Caco-2 (cell line): Measurements from ENCODE around the gene RFPL3. TPM values are rescaled to one million over a fixed set of nuclear protein-coding genes. Genes with fewer than 3 reads are reported as not detected.
"Not testable (repeated sequence)": the region's sequence is repeated elsewhere in the genome, so short reads cannot be mapped to it uniquely, and the experiment has no call there.

ENCODE experiments used
- BruUV-seq: library from RNA; stranded (reverse); fragments of 400-500 nt; replicated peaks from 2 replicates; lab custom pipeline; 2021; lab: Mats Ljungman, UMichigan
- CTCF ChIA-PET: fragments of 300-600 bp; sonication (Branson Sonifier 250); formaldehyde crosslinking; loops from one replicate; lab custom pipeline; 2022; ENCODE audit warnings: antibody characterized with exemption; lab: Charles Lee
- POLR2A ChIA-PET: fragments of 300-600 bp; sonication (Branson Sonifier 250); formaldehyde crosslinking; loops from one replicate; lab custom pipeline; 2022; ENCODE audit warnings: antibody characterized with exemption; lab: Charles Lee
- DNase-seq, 2 experiments: peaks; one replicate each; pipeline versions ENCODE4 v3.0.0 to v3.0.0-alpha.2; 2020 to 2022
- H3K27me3 ChIP-seq: replicated peaks from 2 replicates; pipeline ENCODE4 v1.6.0; 2011; ENCODE audit warnings: low read length; ENCODE audit not compliant: control insufficient read depth, insufficient read depth
- H3K36me3 ChIP-seq: 2 replicates; pipeline ENCODE4 v1.5.1; 2011; ENCODE audit warnings: low read length; ENCODE audit not compliant: control insufficient read depth, insufficient read depth
- H3K4me1 ChIP-seq: fragments of 250-450 bp; sonication (Bioruptor Pico); 2 replicates; pipeline ENCODE4 v1.5.1; 2020; ENCODE audit warnings: mild to moderate bottlenecking
- H3K4me3 ChIP-seq: 2 replicates; pipeline ENCODE4 v1.5.1; 2011; ENCODE audit warnings: low read depth, mild to moderate bottlenecking, control low read depth, low read length
- H3K9me3 ChIP-seq: fragments of 250-450 bp; sonication (Bioruptor Pico); 2 replicates; pipeline ENCODE4 v1.5.1; 2020; ENCODE audit warnings: mild to moderate bottlenecking, moderate library complexity
- H3K27ac Mint-ChIP-seq: one replicate; pipeline ENCODE4 v1.8.0; 2022; ENCODE audit warnings: mixed read lengths; ENCODE audit not compliant: unreplicated experiment
- H3K27me3 Mint-ChIP-seq: one replicate; pipeline ENCODE4 v1.8.0; 2022; ENCODE audit warnings: mixed read lengths; ENCODE audit not compliant: insufficient read depth, unreplicated experiment
- H3K36me3 Mint-ChIP-seq: one replicate; pipeline ENCODE4 v1.8.0; 2022; ENCODE audit warnings: mild to moderate bottlenecking, mixed read lengths; ENCODE audit not compliant: insufficient read depth, unreplicated experiment
- H3K4me1 Mint-ChIP-seq: one replicate; pipeline ENCODE4 v1.8.0; 2022; ENCODE audit warnings: low read depth, mixed read lengths; ENCODE audit not compliant: unreplicated experiment
- H3K4me3 Mint-ChIP-seq: one replicate; pipeline ENCODE4 v1.8.0; 2022; ENCODE audit warnings: mild to moderate bottlenecking, moderate library complexity, mixed read lengths; ENCODE audit not compliant: unreplicated experiment
- H3K9me3 Mint-ChIP-seq: one replicate; pipeline ENCODE4 v1.8.0; 2022; ENCODE audit warnings: mixed read lengths; ENCODE audit not compliant: unreplicated experiment
- CTCF ChIP-seq, 2 experiments: fragments of 200-600 bp in 1 of 2; IDR thresholded peaks; 1 replicate in 1 of 2; 2 replicates in 1 of 2; pipeline versions ENCODE4 v1.5.1 to v1.8.0; 2011 to 2022; ENCODE audit warnings: antibody characterized with exemption in 1 of 2, control low read depth in 1 of 2, inconsistent platforms in 1 of 2, low read depth in 1 of 2, low read length in 1 of 2, mild to moderate bottlenecking in 1 of 2, moderate library complexity in 1 of 2; ENCODE audit not compliant: insufficient read depth in 1 of 2, severe bottlenecking in 1 of 2, unreplicated experiment in 1 of 2
- intact Hi-C: fragments of 100-400 bp; cut with micrococcal nuclease; formaldehyde crosslinking; loops from one replicate; pipeline ENCODE4 v1.10.0; 2022; ENCODE audit not compliant: unreplicated experiment
- total RNA-seq: library from RNA; stranded (reverse); gene quantifications from 2 replicates; pipeline ENCODE4 v1.2.3, GENCODE V29; 2022

RFPL3 gene
- total RNA-seq, 1 experiment from 2014 or later: not detected

- no peak overlapping the region for H3K4me3 Mint-ChIP-seq
- Histone ChIP-seq H3K27me3 (no peaks in the 10 kb centered on the region), H3K4me1 (no peaks in the 10 kb centered on the region), H3K9me3 (no peaks in the 10 kb centered on the region), H3K4me3 (no peak overlapping the region), H3K36me3 (no peaks in the 10 kb centered on the region)
- BruUV-seq: no TSS peak
- intact Hi-C loops: loop anchor here (1.0 to 5.0 kb wide), 2 partner anchors 153 to 253 kb away; no protein-coding TSS in a partner anchor
- no peaks in the 10 kb centered on the region for H3K27me3 Mint-ChIP-seq
- no peak overlapping the region for H3K27ac Mint-ChIP-seq
- no peaks in the 10 kb centered on the region for H3K36me3 Mint-ChIP-seq
- H3K4me1 Mint-ChIP-seq: no peaks in the 10 kb centered on the region
- peaks cover 9% of the 10 kb centered on the region for H3K9me3 Mint-ChIP-seq
- DNase-seq: peak; percentile 38 to 59
- POLR2A ChIA-PET: no interaction called here
- TF ChIP-seq CTCF (IDR thresholded peaks at IDR 0.05; ENCODE audit: insufficient read depth in 1 of 2, low read depth in 1 of 2, low read length in 1 of 2, severe bottlenecking in 1 of 2, unreplicated experiment in 1 of 2): peak in 1 of 2 experiments; percentile 48
- CTCF ChIA-PET: interaction anchor here (0.6 kb wide), 1 partner anchor 151 kb away, joined by 3 read pairs; the partner anchor contains the start of gene RFPL2
Measured at GRCh38 chr22:32355760-32356159, 1.9 kb upstream of the RFPL3 start.

GRCh38 chr22:32360096-32360495, 2.4 kb downstream of the RFPL3 start:
- H3K9me3 ChIP-seq, H3K27ac Mint-ChIP-seq, H3K9me3 Mint-ChIP-seq, H3K36me3 Mint-ChIP-seq, H3K27me3 ChIP-seq, H3K36me3 ChIP-seq, POLR2A ChIA-PET, CTCF ChIA-PET, H3K4me3 Mint-ChIP-seq, H3K4me3 ChIP-seq, BruUV-seq, H3K4me1 Mint-ChIP-seq, H3K4me1 ChIP-seq, DNase-seq, intact Hi-C loops: not testable (repeated sequence)
- peaks cover 21% of the 10 kb centered on the region for H3K27me3 Mint-ChIP-seq

- Histone ChIP-seq H3K27me3 (no peaks in the 10 kb centered on the region; the same call in 1 of the 2 replicates), H3K9me3 (no peaks in the 10 kb centered on the region), H3K4me3 (no peak overlapping the region), H3K4me1 (no peaks in the 10 kb centered on the region), H3K36me3 (no peaks in the 10 kb centered on the region)
- Mint-ChIP-seq H3K27me3 (peaks cover 25% of the 10 kb centered on the region), H3K4me3 (no peak overlapping the region), H3K36me3 (no peaks in the 10 kb centered on the region), H3K9me3 (no peaks in the 10 kb centered on the region), H3K27ac (no peak overlapping the region), H3K4me1 (no peaks in the 10 kb centered on the region)
- ChIA-PET POLR2A (no interaction called here), CTCF (no interaction called here)
- intact Hi-C loops: no loop called here
- no peak for TF ChIP-seq CTCF (IDR thresholded peaks at IDR 0.05; ENCODE audit: insufficient read depth in 1 of 2, low read depth in 1 of 2, low read length in 1 of 2, severe bottlenecking in 1 of 2, unreplicated experiment in 1 of 2)
- BruUV-seq: no TSS peak
- DNase-seq: no peak
Measured at GRCh38 chr22:32361257-32361656, 3.6 kb downstream of the RFPL3 start.
